ENCODE data around the gene ACVR2A. TPM values are rescaled to one million over a fixed set of nuclear protein-coding genes. Genes with fewer than 3 reads are reported as not detected.

Gene ACVR2A
- 2.0 and 2.9 TPM in 2 replicates for total RNA-seq
- 4.9 TPM for total RNA-seq (2013)
- polyA plus RNA-seq = 0.91 and 1.8 TPM in 2 replicates
- polyA minus RNA-seq = 0.94 and 2.2 TPM in 2 replicates

- CTCF ChIA-PET = interaction anchor here (0.7 to 0.9 kb wide), 2 partner anchors 66 to 1999 kb away, joined by 3 to 5 read pairs; no protein-coding TSS in a partner anchor
- Mint-ChIP-seq H3K27me3 (peaks cover 50% of the 10 kb centered on the region), H3K9me3 (ENCODE audit: insufficient read depth) (no peaks in the 10 kb centered on the region), H3K27ac (peak within 1 kb of the TSS; percentile 86), H3K4me3 (peak within 1 kb of the TSS; percentile 95), H3K4me1 (peaks cover 27% of the 10 kb centered on the region)
- peaks cover 0 to 1% (median 0%) of the 10 kb centered on the region in 3 donors for H3K9me3 ChIP-seq (ENCODE audit: control extremely low read depth in 1 of 3, control insufficient read depth in 2 of 3, insufficient read depth in 1 of 3, low read length in 2 of 3)
- peak within 1 kb of the TSS; percentile 89 for H3K4me2 ChIP-seq (replicated peaks; ENCODE audit: low read depth, low read length, poor library complexity, severe bottlenecking)
- peak within 1 kb of the TSS; percentile 86 for H2AFZ ChIP-seq (ENCODE audit: insufficient read depth, low read depth, low read length, poor library complexity, severe bottlenecking)
- H3K4me1 ChIP-seq (ENCODE audit: control insufficient read depth in 2 of 2, insufficient read depth in 2 of 2, low read length in 2 of 2) = peaks cover 19 to 21% of the 10 kb centered on the region in 2 donors
- no peak for TF ChIP-seq CTCF (IDR thresholded peaks at IDR 0.05)
- TF ChIP-seq EZH2 (IDR thresholded peaks at IDR 0.05; ENCODE audit: borderline replicate concordance, insufficient read depth, low read depth, low read length, poor library complexity, severe bottlenecking) = no peak
- intact Hi-C loops (cut with micrococcal nuclease) = loop anchor here (1.0 to 10.0 kb wide), 3 partner anchors 175 to 1032 kb away; partner anchors contain the start of genes EPC2, KIF5C and ORC4
- peak within 1 kb of the TSS; percentile 77 for H3K9ac ChIP-seq (ENCODE audit: low read length)
- peak within 1 kb of the TSS; percentile 67 to 89 (median 75) for H3K4me3 ChIP-seq (ENCODE audit: control extremely low read depth in 1 of 5, extremely low read depth in 1 of 5, insufficient read depth in 1 of 5, low read depth in 2 of 5, low read length in 4 of 5)
- H4K20me1 ChIP-seq (ENCODE audit: control insufficient read depth, insufficient read depth, low read length, poor library complexity, severe bottlenecking) = no peaks in the 10 kb centered on the region
- DNase-seq (no peak), ATAC-seq (ENCODE audit: low read depth) (peak; percentile 31)
- WGBS (ENCODE audit: insufficient coverage) = 0% methylated on average over 32 of the region's 51 CpGs
- H3K27ac ChIP-seq (ENCODE audit: low read length in 2 of 2) = peak within 1 kb of the TSS; percentile 29 to 56
- peaks cover 12% of the 10 kb centered on the region for H3K79me2 ChIP-seq (ENCODE audit: control insufficient read depth, insufficient read depth, low read length)
- POLR2A ChIA-PET = no interaction called here
- H3K36me3 ChIP-seq (replicated peaks in 1 of 2; ENCODE audit: control extremely low read depth in 1 of 2, control insufficient read depth in 1 of 2, extremely low read depth in 1 of 2, insufficient read depth in 2 of 2, low read length in 1 of 2) = no peaks in the 10 kb centered on the region
- H3K27me3 ChIP-seq (replicated peaks in 1 of 4; ENCODE audit: control extremely low read depth in 1 of 4, control insufficient read depth in 3 of 4, insufficient read depth in 4 of 4, low read length in 3 of 4) = peaks cover 0 to 27% (median 25%) of the 10 kb centered on the region in 4 experiments
Measured at GRCh38 chr2:147844697-147845410, at the start of gene ACVR2A. Gene ACVR2A, plus strand, starts transcription at chr2:147845029. Its CDS starts 124 bp downstream, at chr2:147845153.

- Mint-ChIP-seq H3K4me3 (no peak overlapping the region), H3K27ac (no peak overlapping the region), H3K4me1 (peaks cover 9% of the 10 kb centered on the region), H3K27me3 (peaks cover 3% of the 10 kb centered on the region), H3K9me3 (ENCODE audit: insufficient read depth) (no peaks in the 10 kb centered on the region)
- Histone ChIP-seq H3K9ac (ENCODE audit: low read length) (no peak overlapping the region), H3K27me3 (replicated peaks in 1 of 4; ENCODE audit: control extremely low read depth in 1 of 4, control insufficient read depth in 3 of 4, insufficient read depth in 4 of 4, low read length in 3 of 4) (peaks cover 0 to 4% (median 0%) of the 10 kb centered on the region in 4 experiments), H3K4me2 (replicated peaks; ENCODE audit: low read depth, low read length, poor library complexity, severe bottlenecking) (no peak overlapping the region), H3K9me3 (ENCODE audit: control extremely low read depth in 1 of 3, control insufficient read depth in 2 of 3, insufficient read depth in 1 of 3, low read length in 2 of 3) (no peaks in the 10 kb centered on the region), H2AFZ (ENCODE audit: insufficient read depth, low read depth, low read length, poor library complexity, severe bottlenecking) (no peak overlapping the region), H3K79me2 (ENCODE audit: control insufficient read depth, insufficient read depth, low read length) (no peaks in the 10 kb centered on the region), H3K36me3 (replicated peaks in 1 of 2; ENCODE audit: control extremely low read depth in 1 of 2, control insufficient read depth in 1 of 2, extremely low read depth in 1 of 2, insufficient read depth in 2 of 2, low read length in 1 of 2) (no peaks in the 10 kb centered on the region), H3K4me3 (ENCODE audit: control extremely low read depth in 1 of 5, extremely low read depth in 1 of 5, insufficient read depth in 1 of 5, low read depth in 2 of 5, low read length in 4 of 5) (no peak overlapping the region), H3K27ac (ENCODE audit: low read length in 2 of 2) (no peak overlapping the region), H3K4me1 (ENCODE audit: control insufficient read depth in 2 of 2, insufficient read depth in 2 of 2, low read length in 2 of 2) (no peaks in the 10 kb centered on the region), H4K20me1 (ENCODE audit: control insufficient read depth, insufficient read depth, low read length, poor library complexity, severe bottlenecking) (no peaks in the 10 kb centered on the region)
- intact Hi-C loops (cut with micrococcal nuclease) = no loop called here
- ATAC-seq (ENCODE audit: low read depth) (no peak), DNase-seq (no peak)
- WGBS (ENCODE audit: insufficient coverage) = 90% methylated on average over 2 of the region's 2 CpGs
- ChIA-PET POLR2A (no interaction called here), CTCF (no interaction called here)
- TF ChIP-seq EZH2 (IDR thresholded peaks at IDR 0.05; ENCODE audit: borderline replicate concordance, insufficient read depth, low read depth, low read length, poor library complexity, severe bottlenecking) (no peak), CTCF (IDR thresholded peaks at IDR 0.05) (no peak)
Measured at GRCh38 chr2:147800316-147800715, 44.5 kb upstream of the ACVR2A start.
